Sigmoid colon (tissue), 7 donors: ENCODE data around the gene GSK3B. TPM values are rescaled to one million over a fixed set of nuclear protein-coding genes. Genes with fewer than 3 reads are reported as not detected.

Experiments used
- DNase-seq: peaks from one replicate; pipeline ENCODE4 v3.0.0-alpha.2; 2019
- H3K27ac ChIP-seq, 4 donors: fragments of 200-600 bp; sonication (generic); one replicate each; pipeline ENCODE4 v1.5.1; 2016 to 2019; ENCODE audit warnings: mild to moderate bottlenecking in 1 of 4
- H3K27me3 ChIP-seq, 3 donors: fragments of 200-600 bp; sonication (generic); one replicate each; pipeline ENCODE4 v1.5.1; 2019; ENCODE audit warnings: mild to moderate bottlenecking in 1 of 3
- H3K36me3 ChIP-seq, 4 donors: fragments of 200-600 bp; sonication (generic); one replicate each; pipeline ENCODE4 v1.5.1; 2016 to 2019
- H3K4me1 ChIP-seq, 4 donors: fragments of 200-600 bp; sonication (generic); one replicate each; pipeline ENCODE4 v1.5.1; 2017 to 2019
- H3K4me3 ChIP-seq, 4 donors: fragments of 200-600 bp; sonication (generic); one replicate each; pipeline ENCODE4 v1.5.1; 2017 to 2019; ENCODE audit warnings: mild to moderate bottlenecking in 2 of 4, moderate library complexity in 1 of 4
- H3K9me3 ChIP-seq, 4 donors: fragments of 200-600 bp in 3 of 4; sonication (generic) in 3 of 4; one replicate each; pipeline versions ENCODE4 v1.5.1 to v1.6.1; 2013 to 2019
- CTCF ChIP-seq, 4 experiments: fragments of 450-650 bp in 3 of 4; fragments of 200-600 bp in 1 of 4; IDR thresholded peaks; one replicate each; pipeline ENCODE4 v1.5.1; 2016 to 2019; ENCODE audit warnings: antibody characterized with exemption in 4 of 4, mild to moderate bottlenecking in 3 of 4, moderate library complexity in 2 of 4
- EP300 ChIP-seq, 4 donors: sonication (generic); formaldehyde crosslinking; IDR thresholded peaks; one replicate each; pipeline ENCODE4 v1.6.1; 2017; ENCODE audit warnings: antibody characterized with exemption in 4 of 4
- POLR2A ChIP-seq, 2 donors: fragments of 450-650 bp; IDR thresholded peaks; one replicate each; pipeline ENCODE4 v1.6.1; 2016; ENCODE audit warnings: antibody characterized with exemption in 2 of 2, mild to moderate bottlenecking in 2 of 2, moderate library complexity in 2 of 2
- POLR2AphosphoS5 ChIP-seq, 4 donors: sonication (generic); formaldehyde crosslinking; IDR thresholded peaks; one replicate each; pipeline ENCODE4 v1.6.1; 2017; ENCODE audit warnings: antibody characterized with exemption in 4 of 4
- WGBS, 2 donors: extraction: QIAGEN DNeasy Blood & Tissue Kit; methylation state at CpG; one replicate each; pipeline ENCODE4 v1.1.7; 2013; 5-methylcytosine and 5-hydroxymethylcytosine counted together
- intact Hi-C: fragments of 100-400 bp; cut with DNase I; formaldehyde crosslinking; loops from one replicate; pipeline ENCODE4 v1.15.1; 2023
- polyA plus RNA-seq, 3 donors: library from polyadenylated mRNA; stranded (reverse); fragments of 200-250 nt; gene quantifications; one replicate each; pipeline ENCODE4 v1.2.3, GENCODE V29; 2013
- total RNA-seq, 4 donors: library from RNA; depleted of rRNA; stranded (reverse); fragments of >200 nt; gene quantifications; one replicate each; pipeline ENCODE4 v1.1.0, GENCODE V29; 2016
- donor health status: healthy with polysubstance abuse.
- donor health status: Bipolar disorder and iron deficiency.
- donor health status: healthy.

Gene GSK3B
- total RNA-seq (10 to 100 TPM; 23.2 to 36.8 (median 27.6) TPM), polyA plus RNA-seq (10 to 100 TPM; 11.4 to 19.9 (median 17.8) TPM)

- WGBS, 2 donors, result 0% methylated on average over 94 of the region's 94 CpGs
- peak within 1 kb of the TSS; percentile 99 to 100 (median 100) for H3K27ac ChIP-seq
- H3K9me3 ChIP-seq, result no peaks in the 10 kb centered on the region
- H3K4me1 ChIP-seq, result peaks cover 0 to 49% (median 36%) of the 10 kb centered on the region in 4 donors
- DNase-seq, result peak; percentile 90
- TF ChIP-seq POLR2A (IDR thresholded peaks at IDR 0.05) (peak; percentile 63 to 93), CTCF (IDR thresholded peaks at IDR 0.05) (no peak), POLR2AphosphoS5 (IDR thresholded peaks at IDR 0.05) (peak; percentile 80 to 97 (median 94)), EP300 (IDR thresholded peaks at IDR 0.05) (peak in 1 of 4 donors; percentile 3)
- H3K4me3 ChIP-seq, result peak within 1 kb of the TSS; percentile 67 to 96 (median 84)
- no peaks in the 10 kb centered on the region for H3K27me3 ChIP-seq
- peaks cover 0 to 4% (median 0%) of the 10 kb centered on the region in 4 donors for H3K36me3 ChIP-seq
- intact Hi-C loops, result loop anchor here (2.0 to 10.0 kb wide), 7 partner anchors 201 to 501 kb away; partner anchors contain the start of genes CFAP91, COX17, LRRC58 and NDUFB4
Measured at GRCh38 chr3:120093911-120094775, at the start of gene GSK3B. Gene GSK3B (minus strand): TSS chr3:120094447. CDS start chr3:120093434, 1,013 bp downstream.

- WGBS, 2 donors, result 92 to 97% methylated on average over 2 of the region's 2 CpGs
Measured at GRCh38 chr3:120143676-120144075, 49.4 kb upstream of the GSK3B start.

GRCh38 chr3:120142236-120142635 lies 48.0 kb upstream of the GSK3B start:
- no peak overlapping the region for H3K27ac ChIP-seq
- intact Hi-C loops, result no loop called here
- H3K4me3 ChIP-seq, result no peak overlapping the region
- H3K4me1 ChIP-seq, result no peaks in the 10 kb centered on the region
- no peak for DNase-seq
- no peaks in the 10 kb centered on the region for H3K27me3 ChIP-seq
- TF ChIP-seq EP300 (IDR thresholded peaks at IDR 0.05), result no peak
- 81 to 95% methylated on average over 4 of the region's 4 CpGs for WGBS, 2 donors
- H3K36me3 ChIP-seq, result no peaks in the 10 kb centered on the region
- no peaks in the 10 kb centered on the region for H3K9me3 ChIP-seq

More at GRCh38 chr3:120143676-120144075, 49.4 kb upstream of the GSK3B start:
- Histone ChIP-seq H3K4me1 (no peaks in the 10 kb centered on the region), H3K27me3 (no peaks in the 10 kb centered on the region), H3K9me3 (no peaks in the 10 kb centered on the region), H3K36me3 (no peaks in the 10 kb centered on the region), H3K4me3 (no peak overlapping the region), H3K27ac (no peak overlapping the region)
- DNase-seq, result no peak
- no peak for TF ChIP-seq EP300 (IDR thresholded peaks at IDR 0.05)
- no peak for TF ChIP-seq POLR2A (IDR thresholded peaks at IDR 0.05)
- no peak for TF ChIP-seq CTCF (IDR thresholded peaks at IDR 0.05)
- TF ChIP-seq POLR2AphosphoS5 (IDR thresholded peaks at IDR 0.05), result no peak
- intact Hi-C loops, result no loop called here

GRCh38 chr3:120140098-120140742 lies 46.0 kb upstream of the GSK3B start:
- no peaks in the 10 kb centered on the region for H3K4me1 ChIP-seq
- no peaks in the 10 kb centered on the region for H3K36me3 ChIP-seq
- H3K9me3 ChIP-seq, result no peaks in the 10 kb centered on the region
- intact Hi-C loops, result no loop called here
- H3K27me3 ChIP-seq, result no peaks in the 10 kb centered on the region
- WGBS, 2 donors, result 98% methylated on average over 52 of the region's 52 CpGs
- no peak overlapping the region for H3K4me3 ChIP-seq
- TF ChIP-seq POLR2A (IDR thresholded peaks at IDR 0.05) (no peak), CTCF (IDR thresholded peaks at IDR 0.05) (no peak), POLR2AphosphoS5 (IDR thresholded peaks at IDR 0.05) (no peak), EP300 (IDR thresholded peaks at IDR 0.05) (no peak)
- H3K27ac ChIP-seq, result no peak overlapping the region
- no peak for DNase-seq

GRCh38 chr3:120139140-120139539 lies 44.9 kb upstream of the GSK3B start:
- H3K9me3 ChIP-seq, result no peaks in the 10 kb centered on the region
- 97% methylated on average over 4 of the region's 4 CpGs for WGBS, 2 donors
- TF ChIP-seq POLR2AphosphoS5 (IDR thresholded peaks at IDR 0.05) (no peak), EP300 (IDR thresholded peaks at IDR 0.05) (no peak), CTCF (IDR thresholded peaks at IDR 0.05) (no peak), POLR2A (IDR thresholded peaks at IDR 0.05) (no peak)
- H3K4me1 ChIP-seq, result no peaks in the 10 kb centered on the region
- no peak overlapping the region for H3K27ac ChIP-seq
- H3K36me3 ChIP-seq, result no peaks in the 10 kb centered on the region
- no peak overlapping the region for H3K4me3 ChIP-seq
- no peaks in the 10 kb centered on the region for H3K27me3 ChIP-seq
- intact Hi-C loops, result no loop called here
- DNase-seq, result no peak
